Left ventricle myocardium superior (tissue), 1 donor: ENCODE data around the gene DPRX. TPM values are rescaled to one million over a fixed set of nuclear protein-coding genes. Genes with fewer than 3 reads are reported as not detected.

Experiments used
- microRNA-seq: library from miRNA; unstranded; fragments of <30 nt; microRNA quantifications from one replicate; pipeline ENCODE4 v1.2.0, GENCODE V29; 2020; ENCODE audit warnings: borderline number of aligned reads
- total RNA-seq: library from RNA; stranded (reverse); fragmentation: NEBNext Ultra II Directional; extraction: Animal tissue kit (Norgen Biotek cat#: 25700); gene quantifications from one replicate; pipeline ENCODE4 v1.2.1, GENCODE V29; 2021
- donor health status: DM: no; HTN: yes; CAD: no; lungs with severe emphysema.

DPRX gene
- total RNA-seq, 1 donor from 2014 or later = not detected

Small RNA genes lying within 50 kb of the gene (microRNA-seq; reads per million reads assigned to microRNA genes)
- not detected for gene MIR1323
- gene MIR498 = 2.9 reads per million
- gene MIR512-1 = not detected
- not detected for gene MIR512-2
- not detected for gene MIR515-1
- gene MIR515-2 = not detected
- gene MIR519C = 6.9 reads per million
- gene MIR519E = not detected
- not detected for gene MIR520E
- 34.3 reads per million, percentile 25 among the genes with 10 or more reads in this experiment for gene MIR520F

Other genes with a start within 250 kb of the DPRX start
- gene ZNF765, start 236.8 kb upstream of the DPRX start, total RNA-seq = 4.7 TPM
- 4.1 TPM for gene ZNF761, start 200.0 kb upstream of the DPRX start, total RNA-seq
- gene ZNF813, start 164.3 kb upstream of the DPRX start, total RNA-seq = 1.3 TPM
- 10.7 TPM for gene ZNF331, start 93.9 kb upstream of the DPRX start, total RNA-seq
- 0.22 TPM for gene NLRP12, start 192.3 kb downstream of the DPRX start, total RNA-seq
- 112 TPM for gene MYADM, start 235.9 kb downstream of the DPRX start, total RNA-seq